Measurements from ENCODE around the gene DUOXA1.
"Not testable (repeated sequence)": the region's sequence is repeated elsewhere in the genome, so short reads cannot be mapped to it uniquely, and the experiment has no call there.

Gene DUOXA1

GRCh38 chr15:45089712-45090373, 39.8 kb downstream of the DUOXA1 start:
- DNase-seq (ENCODE audit: low read depth), result no peak

GRCh38 chr15:45088801-45089711, 40.6 kb downstream of the DUOXA1 start:
- peak; percentile 70 for DNase-seq (ENCODE audit: low read depth)

- no peak for DNase-seq (ENCODE audit: low read depth)
Measured at GRCh38 chr15:45087513-45087912, 42.2 kb downstream of the DUOXA1 start.

DNA sequence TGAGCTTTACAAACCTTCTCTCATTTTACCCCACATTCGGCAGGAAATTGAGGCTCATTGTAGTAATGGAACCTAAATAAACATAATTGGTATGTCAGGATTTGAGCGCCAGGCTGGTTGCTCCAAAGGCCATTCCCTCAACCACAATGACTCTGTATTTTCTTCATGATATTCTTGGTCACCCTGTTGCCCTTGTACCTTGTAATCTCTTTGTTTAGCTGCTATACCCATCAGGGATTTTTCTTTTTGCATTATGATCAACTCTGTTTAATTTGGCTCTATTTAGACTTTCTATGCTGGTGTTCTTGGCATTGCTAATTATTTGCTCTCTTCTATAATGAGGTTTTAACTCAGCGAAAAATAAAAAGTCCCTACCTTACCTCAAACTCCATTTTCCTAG, 45.5 kb downstream of the DUOXA1 start:
- DNase-seq (ENCODE audit: low read depth), result no peak

DNA sequence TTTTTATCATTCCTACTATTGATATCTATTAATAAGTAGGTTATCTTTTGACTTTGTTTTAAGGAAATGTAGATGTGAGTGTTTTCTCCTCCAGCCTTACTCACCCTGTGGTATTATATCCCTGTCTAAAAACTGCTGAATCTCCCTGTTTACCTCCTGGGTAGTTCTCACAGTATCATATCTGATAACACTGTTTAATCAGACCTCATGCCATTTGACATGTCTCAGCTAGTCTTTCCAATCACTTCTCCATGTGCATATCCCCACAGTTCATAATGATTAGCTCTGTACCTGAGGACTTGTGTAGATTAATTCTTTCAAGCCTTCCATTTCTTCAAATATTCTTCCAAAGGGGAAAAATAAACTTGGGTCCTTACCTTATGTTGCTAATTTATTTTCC, 46.5 kb downstream of the DUOXA1 start:
- DNase-seq (ENCODE audit: low read depth), result no peak

- DNase-seq (ENCODE audit: low read depth), result not testable (repeated sequence)
Measured at GRCh38 chr15:45082412-45082811, 47.3 kb downstream of the DUOXA1 start.

GRCh38 chr15:45080593-45080992, 49.1 kb downstream of the DUOXA1 start:
- DNase-seq (ENCODE audit: low read depth), result not testable (repeated sequence)

- DNase-seq (ENCODE audit: low read depth), result not testable (repeated sequence)
Measured at GRCh38 chr15:45079628-45080246, 49.9 kb downstream of the DUOXA1 start.

GRCh38 chr15:45079201-45079600, 50.5 kb downstream of the DUOXA1 start:
- not testable (repeated sequence) for DNase-seq (ENCODE audit: low read depth)

GRCh38 chr15:45077391-45077790, 52.3 kb downstream of the DUOXA1 start:
- DNase-seq (ENCODE audit: low read depth), result not testable (repeated sequence)

GRCh38 chr15:45075440-45076320, 54.0 kb downstream of the DUOXA1 start:
- DNase-seq (ENCODE audit: low read depth), result not testable (repeated sequence)

GRCh38 chr15:45073602-45074001, 56.1 kb downstream of the DUOXA1 start:
- not testable (repeated sequence) for DNase-seq (ENCODE audit: low read depth)

DNA sequence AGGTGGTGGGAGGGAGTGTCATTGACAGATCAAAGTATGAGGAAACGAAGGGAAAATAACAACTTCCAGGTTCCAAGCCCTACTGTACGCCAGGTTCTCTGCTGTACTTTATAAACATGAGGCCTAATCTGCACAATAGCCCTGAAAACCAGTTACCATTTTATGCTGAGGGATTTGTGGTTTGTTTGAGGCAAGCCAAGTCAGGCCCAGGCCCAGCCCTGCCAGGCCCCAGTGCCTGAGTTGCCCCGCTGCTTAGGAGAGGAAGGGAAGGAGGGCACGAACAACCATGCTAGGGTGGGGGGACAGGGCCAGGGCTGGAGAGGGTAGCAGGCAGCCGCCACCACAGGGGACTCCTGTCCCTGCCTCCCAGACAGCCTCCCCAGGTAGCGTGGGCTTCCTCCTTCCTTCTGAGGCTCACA, 59.7 kb downstream of the DUOXA1 start:
- DNase-seq (ENCODE audit: low read depth), result not testable (repeated sequence)

Data from ELR (cell line).